GM10248 (cell line): ENCODE data around the gene PPP1R1C.

ENCODE experiments used
- CTCF ChIA-PET: fragments of 300-600 bp; sonication (Branson Sonifier 250); formaldehyde crosslinking; extraction: SDS; loops from one replicate; lab custom pipeline; 2021; ENCODE audit warnings: antibody characterized with exemption; lab: Yijun Ruan, JAX
- POLR2A ChIA-PET: fragments of 350-650 bp; sonication (Branson Sonifier 250); formaldehyde crosslinking; extraction: SDS; loops from one replicate; lab custom pipeline; 2020; ENCODE audit warnings: antibody characterized with exemption; lab: Yijun Ruan, JAX
- DNase-seq: peaks from one replicate; pipeline ENCODE4 v3.0.0; 2012; ENCODE audit errors: extremely low spot score
- TF ChIP-seq, protein P1 (sequence below): IDR thresholded peaks from 2 replicates; pipeline ENCODE4 v1.5.1; 2012; ENCODE audit warnings: mild to moderate bottlenecking, low read depth; ENCODE audit errors: extremely low read depth, missing control alignments, control extremely low read depth

Gene PPP1R1C

DNA sequence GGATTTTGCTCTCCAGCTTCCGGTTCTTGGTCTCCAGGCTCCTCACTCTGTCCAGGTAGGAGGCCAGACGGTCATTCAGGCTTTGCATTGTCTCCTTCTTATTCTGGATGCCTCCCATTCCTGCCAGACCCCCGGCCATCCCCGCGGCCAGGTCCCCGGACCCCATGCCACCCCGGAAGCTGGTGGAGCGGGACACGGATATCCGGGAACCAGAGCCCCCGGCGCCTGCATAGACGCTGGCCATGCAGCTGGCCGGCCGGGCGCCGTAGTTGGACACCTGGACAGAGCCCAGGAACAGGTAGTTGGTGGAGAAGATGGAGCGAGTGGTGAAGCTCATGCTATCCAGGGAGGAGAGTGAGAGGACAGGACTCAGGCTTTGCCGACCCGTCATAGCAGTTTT lies 23.5 kb upstream of the PPP1R1C start:
- no peak for DNase-seq
- TF ChIP-seq, protein P1, sequence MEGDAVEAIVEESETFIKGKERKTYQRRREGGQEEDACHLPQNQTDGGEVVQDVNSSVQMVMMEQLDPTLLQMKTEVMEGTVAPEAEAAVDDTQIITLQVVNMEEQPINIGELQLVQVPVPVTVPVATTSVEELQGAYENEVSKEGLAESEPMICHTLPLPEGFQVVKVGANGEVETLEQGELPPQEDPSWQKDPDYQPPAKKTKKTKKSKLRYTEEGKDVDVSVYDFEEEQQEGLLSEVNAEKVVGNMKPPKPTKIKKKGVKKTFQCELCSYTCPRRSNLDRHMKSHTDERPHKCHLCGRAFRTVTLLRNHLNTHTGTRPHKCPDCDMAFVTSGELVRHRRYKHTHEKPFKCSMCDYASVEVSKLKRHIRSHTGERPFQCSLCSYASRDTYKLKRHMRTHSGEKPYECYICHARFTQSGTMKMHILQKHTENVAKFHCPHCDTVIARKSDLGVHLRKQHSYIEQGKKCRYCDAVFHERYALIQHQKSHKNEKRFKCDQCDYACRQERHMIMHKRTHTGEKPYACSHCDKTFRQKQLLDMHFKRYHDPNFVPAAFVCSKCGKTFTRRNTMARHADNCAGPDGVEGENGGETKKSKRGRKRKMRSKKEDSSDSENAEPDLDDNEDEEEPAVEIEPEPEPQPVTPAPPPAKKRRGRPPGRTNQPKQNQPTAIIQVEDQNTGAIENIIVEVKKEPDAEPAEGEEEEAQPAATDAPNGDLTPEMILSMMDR, result no peak
- CTCF ChIA-PET, result interaction anchor here (1.3 to 2.2 kb wide), 5 partner anchors 9 to 1839 kb away, joined by 3 to 8 read pairs (median 6); no protein-coding TSS in a partner anchor
- POLR2A ChIA-PET, result no interaction called here

DNA sequence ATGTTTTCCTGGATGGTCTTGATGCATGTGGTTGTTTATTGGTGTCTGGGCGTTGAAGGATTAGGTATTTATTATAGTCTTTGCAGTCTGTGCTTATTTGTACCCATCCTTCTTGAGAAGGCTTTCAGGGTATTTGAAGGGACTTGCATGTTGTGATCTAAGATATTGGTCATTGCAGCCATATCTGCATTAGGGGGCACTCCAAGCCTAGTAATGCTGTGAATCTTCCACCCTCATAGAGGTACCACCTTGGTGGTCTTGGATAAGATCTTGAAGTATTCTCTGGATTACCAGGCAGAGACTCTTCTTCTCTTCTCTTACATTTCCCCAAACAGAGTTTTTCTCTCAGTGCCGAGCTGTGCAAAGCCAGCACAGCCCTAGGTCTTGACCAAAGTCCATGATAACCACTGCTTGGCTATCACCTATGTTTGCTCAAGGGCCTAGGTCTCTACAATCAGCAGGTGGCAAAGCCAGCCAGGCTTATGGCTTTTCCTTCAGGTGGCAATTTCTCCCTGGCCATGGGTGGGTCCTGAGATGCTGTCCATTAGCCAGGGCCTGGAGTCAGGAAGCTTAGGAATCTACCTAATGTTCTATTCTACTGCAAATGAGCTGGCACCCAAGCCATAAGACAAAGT lies 15.4 kb upstream of the PPP1R1C start:
- TF ChIP-seq, protein P1, result no peak
- ChIA-PET CTCF (interaction anchor here (1.8 kb wide), 1 partner anchor 13 kb away, joined by 4 read pairs; no protein-coding TSS in a partner anchor), POLR2A (interaction anchor here (0.6 kb wide), 1 partner anchor 973 kb away, joined by 6 read pairs; no protein-coding TSS in a partner anchor)
- no peak for DNase-seq

GRCh38 chr2:181971032-181971431 lies 14.6 kb upstream of the PPP1R1C start:
- ChIA-PET POLR2A (interaction anchor here (0.6 kb wide), 1 partner anchor 974 kb away, joined by 6 read pairs; no protein-coding TSS in a partner anchor), CTCF (interaction anchor here (1.8 kb wide), 1 partner anchor 13 kb away, joined by 4 read pairs; no protein-coding TSS in a partner anchor)
- DNase-seq, result no peak
- TF ChIP-seq, protein P1, result no peak

DNA sequence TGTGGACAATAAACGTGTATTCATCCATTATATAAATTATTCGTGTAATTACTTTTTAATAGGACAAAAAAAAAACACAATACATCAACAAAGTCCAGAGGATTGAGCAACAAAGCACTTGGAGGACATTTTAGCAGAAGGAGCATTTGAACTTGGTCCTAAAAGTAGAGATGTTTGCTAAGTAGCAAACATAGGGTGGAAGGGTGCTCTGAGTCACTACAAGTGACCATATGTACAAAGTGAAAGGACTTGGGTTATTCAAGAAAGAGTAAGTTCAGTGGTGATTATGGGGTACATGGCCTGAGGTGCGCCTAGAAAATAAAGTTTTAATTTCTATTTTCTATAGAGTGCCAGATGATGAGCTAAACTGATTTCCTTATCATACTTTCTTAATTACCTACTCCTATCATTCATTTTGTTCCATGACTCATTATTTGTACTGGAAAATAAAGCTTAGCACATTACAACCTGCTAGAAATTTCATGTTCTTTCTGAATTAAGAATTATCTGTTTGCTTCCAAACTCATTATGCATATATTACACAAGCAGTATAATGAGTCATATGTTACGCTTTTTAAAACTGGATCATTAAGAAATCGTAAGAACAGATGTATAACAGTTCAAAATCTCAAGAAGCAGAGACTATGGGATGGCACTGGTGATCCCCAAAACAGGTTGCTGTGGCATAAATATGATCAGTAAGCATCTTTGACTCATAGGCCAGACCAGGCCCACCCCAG lies 13.1 kb upstream of the PPP1R1C start:
- ChIA-PET POLR2A (no interaction called here), CTCF (interaction anchor here (0.6 to 1.5 kb wide), 3 partner anchors 19 to 84 kb away, joined by 3 read pairs; no protein-coding TSS in a partner anchor)
- TF ChIP-seq, protein P1, result no peak
- DNase-seq, result no peak

DNA sequence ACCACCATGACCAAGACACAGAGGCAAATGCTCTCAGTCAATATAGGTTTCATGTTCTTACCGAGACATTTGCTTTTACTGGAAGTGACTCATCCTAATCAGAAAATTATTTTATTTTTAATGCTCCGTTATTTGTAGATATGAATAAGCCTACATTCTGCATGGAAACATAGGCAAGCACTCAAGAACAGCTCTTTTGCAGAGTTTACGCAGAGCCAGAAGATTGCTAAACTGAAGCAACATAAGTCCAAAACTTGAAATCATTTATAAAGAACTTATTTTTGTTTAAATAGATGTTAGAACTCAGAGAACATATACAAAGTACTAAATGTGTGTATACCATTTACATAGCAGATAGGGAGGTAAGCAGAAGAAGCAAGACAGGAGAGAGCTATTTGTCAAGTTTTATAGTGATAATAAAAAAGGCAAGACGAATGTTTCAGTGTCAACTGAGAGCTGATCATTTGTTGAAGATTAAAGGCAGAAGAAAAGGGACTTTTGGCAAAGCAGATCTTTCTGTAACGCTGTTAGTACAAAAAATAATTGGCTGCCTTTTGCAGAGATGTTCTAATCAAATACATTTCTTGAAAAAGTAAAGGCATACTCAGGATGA lies 12.4 kb upstream of the PPP1R1C start:
- TF ChIP-seq, protein P1, result no peak
- ChIA-PET CTCF (interaction anchor here (0.6 to 1.5 kb wide), 2 partner anchors 20 to 23 kb away, joined by 3 read pairs; no protein-coding TSS in a partner anchor), POLR2A (no interaction called here)
- DNase-seq, result no peak
